Stimulated activated CD4-positive, alpha-beta T cell treated with anti-CD3 and anti-CD28 coated beads, Interleukin-12 subunit alpha, Interleukin-12 subunit beta, amount 100 ng/mL, for 48 hours (primary cell): Measurements from ENCODE around the gene ESR1.
"Not testable (repeated sequence)": the region's sequence is repeated elsewhere in the genome, so short reads cannot be mapped to it uniquely, and the experiment has no call there.

Experiments used
- DNase-seq, 3 donors: peaks; one replicate each; pipeline ENCODE4 v3.0.0-alpha.2; 2020; ENCODE audit warnings: low read depth in 2 of 3, low spot score in 1 of 3

The ESR1 gene

DNA sequence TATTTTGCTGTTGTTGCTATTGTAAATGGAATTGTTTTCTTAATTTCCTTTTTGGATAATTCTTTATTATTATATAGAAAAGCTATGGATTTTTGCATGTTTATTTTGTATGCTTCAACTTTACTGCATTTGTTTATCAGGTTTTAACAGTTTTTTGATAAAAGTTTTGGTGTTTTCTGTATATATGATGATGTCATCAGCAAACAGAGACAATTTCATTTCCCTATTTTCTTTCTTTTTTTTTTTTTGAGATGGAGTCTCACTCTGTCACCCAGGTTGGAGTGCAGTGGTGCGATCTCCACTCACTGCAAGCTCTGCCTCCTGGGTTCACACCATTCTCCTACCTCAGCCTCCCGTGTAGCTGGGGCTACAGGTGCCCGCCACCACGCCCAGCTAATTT lies 156.9 kb downstream of the ESR1 start:
- not testable (repeated sequence) for DNase-seq

DNA sequence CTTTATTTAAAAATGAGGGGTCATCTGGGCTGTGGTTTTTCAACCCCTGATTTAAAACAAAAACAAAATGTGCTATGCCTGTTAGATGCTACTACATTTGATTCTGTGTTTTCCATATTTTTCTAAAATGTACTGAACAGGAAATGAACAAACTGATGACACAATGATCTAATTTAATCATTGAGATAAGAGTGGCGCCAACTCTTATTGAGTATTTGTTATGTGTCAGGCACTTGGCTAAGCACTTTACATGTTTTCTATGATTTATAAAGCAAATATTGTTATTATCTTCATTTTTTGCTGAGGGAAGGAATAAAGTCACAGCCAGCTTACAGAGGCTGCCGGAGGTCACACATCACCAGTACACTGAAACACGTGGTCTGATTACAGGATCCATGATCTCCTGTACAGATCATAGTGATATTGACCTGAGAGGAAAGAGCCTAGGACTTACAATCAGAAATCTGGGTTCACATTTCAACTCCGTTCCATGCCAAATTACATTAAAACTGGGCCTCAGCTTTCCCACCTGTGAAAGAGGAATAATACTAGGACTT lies 166.7 kb downstream of the ESR1 start:
- DNase-seq = no peak

DNA sequence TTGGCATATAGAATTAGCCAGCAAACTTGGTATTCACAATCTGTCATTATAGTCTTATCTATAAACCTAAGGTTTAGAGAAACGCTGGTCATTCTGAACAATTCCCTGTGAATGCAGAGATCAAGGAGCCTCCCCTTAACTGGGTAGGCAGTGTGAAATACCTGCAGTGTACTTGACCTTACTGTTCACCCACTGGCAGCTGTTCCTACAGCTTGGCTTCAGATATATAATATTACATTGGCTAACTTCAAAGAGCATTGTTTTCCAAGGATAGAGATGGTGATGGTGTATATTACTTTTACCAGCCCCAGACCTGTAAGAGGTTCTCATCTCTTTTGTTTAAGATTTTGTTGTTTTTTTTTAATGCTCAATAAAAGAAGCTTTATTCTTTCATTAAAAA lies 168.3 kb downstream of the ESR1 start:
- no peak for DNase-seq

DNA sequence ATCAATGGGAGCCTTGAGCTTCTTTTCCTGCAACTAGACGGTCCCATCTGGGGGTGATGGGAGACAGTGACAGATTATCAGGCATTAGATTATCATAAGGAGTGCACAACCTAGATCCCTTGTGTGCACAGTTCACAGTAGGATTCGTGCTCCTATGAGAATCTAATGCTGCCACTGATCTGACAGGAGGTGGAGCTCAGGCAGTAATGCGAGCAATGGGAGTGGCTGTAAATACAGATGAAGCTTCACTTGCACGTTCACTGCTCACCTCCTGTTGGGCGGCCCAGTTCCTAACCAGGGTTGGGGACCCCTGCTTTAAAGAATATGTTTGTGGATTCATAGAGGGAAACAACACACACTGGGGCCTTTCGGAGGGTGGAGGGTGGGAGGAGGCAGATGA lies 180.7 kb downstream of the ESR1 start:
- not testable (repeated sequence) for DNase-seq

DNA sequence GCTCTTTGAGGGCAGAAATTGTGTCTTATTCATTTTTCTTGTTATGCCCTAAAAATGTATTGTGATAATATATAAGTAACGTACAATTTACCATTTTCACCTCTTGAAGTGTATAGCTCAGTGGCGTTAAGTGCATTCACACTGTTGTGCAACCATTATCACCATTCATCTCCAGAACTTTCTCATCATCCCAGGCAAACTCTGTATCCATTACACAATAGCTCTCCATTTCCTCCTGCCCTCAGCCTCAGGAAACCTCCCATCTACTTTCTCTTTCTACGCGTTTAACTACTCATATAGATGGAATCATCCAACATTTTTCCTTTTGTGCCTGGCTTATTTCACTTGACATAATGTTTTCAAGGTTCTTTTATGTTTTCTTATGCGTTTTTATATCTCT lies 184.6 kb downstream of the ESR1 start:
- DNase-seq = no peak

DNA sequence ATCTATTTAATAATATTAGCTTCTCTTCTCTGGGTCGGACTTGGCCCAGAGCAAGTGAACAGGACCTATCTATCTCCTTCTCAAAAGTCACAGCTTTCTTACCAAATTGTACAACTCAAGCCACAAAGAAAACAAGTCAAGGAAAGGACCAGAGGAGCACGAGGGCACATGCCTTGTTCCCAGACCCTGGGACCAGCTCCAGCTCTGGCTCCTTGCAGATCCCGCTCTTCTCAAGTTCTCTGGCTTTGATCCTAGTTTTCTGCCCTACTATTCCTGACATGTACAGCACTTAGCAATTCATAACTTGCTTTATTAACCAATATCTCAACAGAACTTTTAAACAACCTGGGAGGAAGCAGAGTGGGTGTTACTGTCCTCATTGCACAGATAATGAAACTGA lies 185.9 kb downstream of the ESR1 start:
- DNase-seq = no peak

DNA sequence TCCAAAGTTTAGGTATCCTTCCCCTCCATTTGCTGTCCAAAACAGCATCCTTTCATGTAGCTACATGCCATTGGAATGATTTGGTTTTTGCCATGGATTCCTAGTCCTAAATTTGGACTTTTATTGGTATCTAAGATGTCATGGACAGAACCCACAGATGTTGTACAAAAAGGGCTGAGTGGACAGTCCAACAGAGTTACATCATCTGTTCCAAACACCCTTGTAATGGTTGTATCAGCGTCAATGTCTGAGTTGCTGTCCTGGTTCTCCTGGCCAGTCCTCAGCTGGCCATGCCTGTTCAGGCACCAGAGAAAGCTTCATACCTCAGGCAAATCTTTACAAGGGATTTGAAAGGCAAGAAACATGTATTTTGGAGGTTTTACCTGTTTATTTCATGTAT lies 191.3 kb downstream of the ESR1 start:
- DNase-seq = no peak

DNA sequence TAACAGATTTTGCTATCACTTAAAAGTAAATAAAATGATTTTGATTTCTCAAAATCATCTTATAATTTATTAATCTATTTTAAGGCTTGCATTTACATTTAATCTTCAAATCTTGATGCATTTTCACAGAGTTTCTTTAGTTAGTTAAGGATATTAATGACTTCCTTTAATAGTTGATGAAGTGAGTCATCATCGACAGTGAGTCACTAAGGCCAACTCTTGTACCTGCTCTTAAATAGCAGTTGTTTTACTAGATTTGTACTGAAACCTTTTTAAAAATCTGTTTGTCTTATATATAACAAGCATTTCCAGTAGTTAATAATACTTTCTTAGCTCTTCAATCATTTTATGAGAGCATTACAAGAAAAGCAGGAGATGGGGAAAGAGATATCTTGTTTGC lies 191.7 kb downstream of the ESR1 start:
- no peak for DNase-seq

DNA sequence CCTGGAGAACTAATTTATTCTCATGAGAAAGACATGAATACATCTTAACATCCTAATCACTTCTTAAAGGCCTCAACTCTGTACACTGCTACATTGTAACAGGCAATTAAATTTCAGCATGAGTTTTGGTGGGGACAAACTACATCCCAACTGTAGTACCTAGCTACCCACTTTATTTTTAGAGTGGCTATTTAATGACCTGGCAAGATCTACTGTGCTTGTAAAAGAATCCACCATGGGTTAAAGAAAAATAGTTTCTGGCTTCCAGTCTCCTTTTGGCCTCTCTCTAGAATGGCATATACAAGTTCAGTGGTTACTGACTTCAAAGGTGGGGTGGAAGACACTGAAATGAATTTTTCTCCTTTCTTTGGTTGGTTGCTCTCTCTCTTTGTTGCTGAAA lies 193.9 kb downstream of the ESR1 start:
- no peak for DNase-seq

DNA sequence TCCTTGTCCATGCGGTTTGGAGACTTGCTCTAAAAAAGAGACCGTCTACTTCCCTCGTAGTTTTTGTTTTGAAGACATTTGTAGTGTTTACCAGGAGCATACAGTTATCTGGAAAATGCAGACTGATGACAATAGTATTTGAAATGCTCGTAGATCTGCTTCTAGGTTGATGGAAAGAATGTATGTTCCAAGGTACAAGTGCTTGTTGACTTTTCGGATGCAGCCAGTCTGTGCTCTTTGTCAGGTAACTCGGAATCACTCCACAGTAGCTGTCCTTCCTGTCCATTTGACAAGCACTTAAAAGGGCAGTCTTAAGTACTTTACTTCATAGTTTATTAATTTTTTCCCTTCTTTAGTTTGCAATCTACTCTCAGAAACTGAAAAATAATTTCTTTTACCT lies 194.8 kb downstream of the ESR1 start:
- DNase-seq = no peak

DNA sequence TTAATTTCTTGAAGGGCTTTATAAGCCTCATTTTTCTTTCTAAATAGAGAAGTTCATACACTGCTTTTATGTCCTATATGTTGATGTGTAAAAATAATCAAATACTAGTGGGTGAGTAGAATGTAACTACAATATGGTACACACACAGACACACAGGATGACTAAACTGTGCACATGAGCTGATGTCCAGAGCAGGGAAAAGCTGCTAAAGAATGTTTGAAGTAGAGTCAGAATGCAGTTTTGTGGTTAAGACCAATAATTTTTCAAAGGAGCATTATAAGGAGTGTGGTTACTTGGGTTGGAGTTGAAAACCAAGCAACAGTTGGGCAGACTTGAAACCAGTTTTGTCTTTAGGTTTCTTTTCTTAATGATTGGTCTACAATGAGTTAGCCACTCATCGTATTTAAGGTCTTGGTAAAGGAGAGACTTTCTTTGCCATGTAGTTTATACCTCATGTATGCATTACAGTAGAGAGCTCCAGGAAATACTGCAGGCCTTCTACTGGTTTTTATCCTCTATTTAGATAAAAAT lies 196.6 kb downstream of the ESR1 start:
- no peak for DNase-seq

DNA sequence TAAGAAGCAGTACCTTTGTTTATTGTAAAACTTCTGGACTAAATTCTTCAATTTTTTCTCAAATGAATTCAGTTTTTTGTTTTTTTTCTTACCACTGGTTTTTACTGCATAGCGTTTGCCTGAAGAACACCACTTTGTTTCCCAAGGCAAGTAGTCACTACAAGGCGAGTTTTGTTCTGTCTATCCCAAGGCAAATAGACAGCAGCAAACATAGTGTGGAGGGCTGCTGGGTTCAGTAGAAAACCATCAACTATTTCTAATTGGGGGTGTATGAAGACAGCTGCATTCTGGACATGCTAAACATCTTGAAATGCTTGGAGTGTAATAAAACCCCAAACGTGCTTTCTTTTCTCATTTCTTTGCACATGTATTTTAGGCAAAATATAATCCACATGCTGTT lies 197.4 kb downstream of the ESR1 start:
- DNase-seq = no peak

DNA sequence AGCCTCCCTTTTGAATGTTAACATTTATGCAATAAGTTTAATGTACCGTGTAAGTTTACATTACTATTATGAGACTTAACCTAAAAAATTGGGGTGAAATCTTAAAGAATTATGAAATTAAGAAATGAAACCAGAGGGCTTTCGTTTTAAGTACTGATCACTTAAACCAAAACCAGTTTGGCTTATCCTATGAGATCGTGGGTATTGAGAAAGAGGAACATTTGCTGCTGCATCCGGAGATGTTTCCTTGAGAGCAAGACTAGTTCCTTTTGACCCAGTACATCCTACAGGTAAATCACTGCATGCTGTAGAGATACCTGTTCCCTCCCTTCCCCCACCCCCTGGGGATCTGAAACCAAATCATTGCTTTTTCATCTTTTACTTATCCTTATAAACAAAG lies 201.3 kb downstream of the ESR1 start:
- no peak for DNase-seq

DNA sequence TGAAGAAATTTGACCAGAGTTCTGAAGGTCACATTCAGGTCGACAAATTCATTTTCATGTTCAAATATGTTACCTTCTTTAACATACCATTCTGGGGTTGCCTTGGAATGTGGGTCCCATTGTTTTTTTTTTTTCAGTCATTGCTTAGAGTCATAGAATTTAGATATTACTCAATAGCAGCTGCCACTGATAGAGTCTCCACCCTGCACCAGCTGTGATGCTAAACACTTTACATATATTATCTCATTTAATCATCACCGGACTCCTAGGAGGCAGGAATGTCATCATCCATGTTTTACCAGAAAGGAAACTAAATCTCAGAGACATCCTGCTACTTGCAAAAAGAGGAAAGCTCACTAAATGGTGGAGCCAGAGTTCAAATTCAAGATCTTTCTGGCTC lies 204.7 kb downstream of the ESR1 start:
- DNase-seq = no peak

DNA sequence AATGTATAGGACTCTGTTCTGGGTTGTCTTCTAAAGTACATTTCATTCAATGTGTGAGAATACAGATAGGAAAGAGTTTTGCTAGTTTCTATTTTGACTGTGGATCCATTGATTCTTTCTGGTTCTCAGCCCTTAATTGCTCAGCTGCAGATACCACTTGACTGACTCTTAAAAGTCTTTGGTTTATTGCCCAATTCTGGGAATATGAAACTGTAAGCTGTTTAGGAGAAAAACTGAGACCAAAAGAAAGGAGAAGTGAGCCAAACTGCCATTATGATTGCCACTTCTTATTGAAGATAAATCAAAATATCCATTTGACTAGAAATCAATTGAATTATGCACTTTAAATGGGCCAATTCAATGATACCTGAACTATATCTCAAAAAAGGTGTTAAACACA lies 211.4 kb downstream of the ESR1 start:
- no peak for DNase-seq

DNA sequence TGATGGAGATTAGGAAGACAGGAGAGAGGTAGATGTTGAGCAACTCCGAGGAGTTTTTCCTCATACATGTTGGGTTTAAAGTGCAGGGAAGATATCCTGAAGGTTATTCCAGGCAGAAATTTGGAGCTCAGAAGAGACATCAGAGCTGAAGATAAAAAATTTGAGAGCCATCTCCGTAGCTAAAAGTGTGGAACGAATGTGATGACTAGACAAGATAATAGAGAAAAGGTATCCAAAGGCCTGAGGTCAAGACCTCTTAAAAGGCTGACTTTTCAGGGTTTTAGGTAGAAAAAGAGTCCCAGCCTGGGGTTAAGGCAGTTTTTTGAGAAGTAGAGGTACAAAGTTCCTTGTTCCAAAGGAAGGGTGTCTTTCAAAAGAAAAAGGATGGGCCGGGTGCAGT lies 214.8 kb downstream of the ESR1 start:
- no peak for DNase-seq

DNA sequence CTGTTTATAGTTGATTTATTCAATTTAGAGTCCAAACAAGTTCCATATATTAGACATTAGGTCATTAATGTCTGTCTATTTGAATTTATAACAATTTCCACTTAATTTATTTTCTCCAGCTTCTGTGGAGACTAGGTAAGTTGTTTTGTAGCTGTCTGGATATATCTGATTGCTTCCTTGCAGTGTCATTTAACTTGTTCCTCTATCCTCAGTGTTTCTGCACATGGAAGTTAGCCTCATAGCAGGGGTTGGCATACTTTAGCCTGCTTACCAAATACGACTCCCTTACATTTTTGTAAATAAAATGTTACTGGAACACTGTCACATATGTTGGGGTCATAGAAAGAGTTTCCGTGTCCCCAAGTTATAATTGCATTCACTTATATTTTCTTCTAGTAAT lies 216.1 kb downstream of the ESR1 start:
- DNase-seq = no peak

DNA sequence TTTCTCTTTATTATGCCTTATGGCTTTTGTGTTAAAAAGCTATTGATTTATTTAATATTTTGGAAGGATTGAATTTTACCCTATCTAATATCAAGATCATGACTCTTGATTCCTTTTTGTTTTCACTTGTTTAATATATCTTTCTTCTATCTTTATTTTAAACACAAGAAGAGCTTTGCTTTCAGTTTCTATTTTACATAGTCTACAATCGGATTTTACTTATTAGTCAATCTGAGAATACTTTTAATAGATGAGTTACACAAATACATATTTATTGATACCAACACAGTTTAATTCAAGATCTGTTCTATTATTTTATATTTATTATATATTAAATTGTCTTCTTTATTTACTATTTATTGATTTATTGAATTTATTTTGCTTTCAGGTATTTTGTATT lies 218.8 kb downstream of the ESR1 start:
- no peak for DNase-seq

DNA sequence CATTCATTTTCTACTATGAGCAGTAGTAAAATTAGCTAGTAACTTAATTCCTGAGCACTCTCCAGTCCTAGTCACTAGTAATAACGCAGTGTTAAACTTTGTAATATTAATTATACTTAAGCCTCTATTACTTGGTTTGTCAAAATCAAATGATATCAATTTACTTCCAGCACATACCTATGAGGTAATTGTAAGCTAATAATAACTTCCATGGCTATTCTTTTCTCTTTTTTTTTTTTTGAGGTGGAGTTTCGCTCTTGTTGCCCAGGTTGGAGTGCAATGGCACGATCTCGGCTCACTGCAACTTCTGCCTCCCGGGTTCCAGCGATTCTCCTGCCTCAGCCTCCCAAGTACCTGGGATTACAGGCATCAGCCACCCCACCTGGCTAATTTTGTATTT lies 219.3 kb downstream of the ESR1 start:
- DNase-seq = not testable (repeated sequence)

DNA sequence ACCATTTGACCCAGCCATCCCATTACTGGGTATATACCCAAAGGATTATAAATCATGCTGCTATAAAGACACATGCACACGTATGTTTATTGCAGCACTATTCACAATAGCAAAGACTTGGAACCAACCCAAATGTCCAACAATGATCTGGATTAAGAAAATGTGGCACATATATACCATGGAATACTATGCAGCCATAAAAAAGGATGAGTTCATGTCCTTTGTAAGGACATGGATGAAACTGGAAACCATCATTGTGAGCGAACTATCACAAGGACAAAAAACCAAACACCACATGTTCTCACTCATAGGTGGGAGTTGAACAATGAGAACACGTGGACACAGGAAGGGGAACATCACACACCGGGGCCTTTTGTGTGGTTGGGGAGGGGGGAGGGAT lies 226.3 kb downstream of the ESR1 start:
- DNase-seq = not testable (repeated sequence)

DNA sequence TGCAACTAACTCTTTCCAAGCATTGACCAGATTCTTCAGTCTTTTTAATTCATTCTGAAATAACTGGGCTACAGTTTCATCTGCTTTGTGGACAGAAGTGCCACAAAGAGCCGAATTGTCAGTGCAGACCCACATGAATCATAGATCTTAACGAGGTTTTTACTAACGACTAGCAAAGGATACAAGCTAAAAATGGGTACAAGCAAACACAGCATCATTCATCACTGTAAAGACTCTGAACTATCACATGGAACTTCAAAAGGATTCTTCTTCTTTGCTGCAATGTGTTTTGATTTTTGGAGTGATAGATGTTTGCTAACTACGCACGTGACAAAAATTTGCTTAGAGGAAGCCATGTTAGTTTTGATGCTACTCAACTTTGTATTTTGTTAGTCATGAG lies 227.1 kb downstream of the ESR1 start:
- DNase-seq = no peak

DNA sequence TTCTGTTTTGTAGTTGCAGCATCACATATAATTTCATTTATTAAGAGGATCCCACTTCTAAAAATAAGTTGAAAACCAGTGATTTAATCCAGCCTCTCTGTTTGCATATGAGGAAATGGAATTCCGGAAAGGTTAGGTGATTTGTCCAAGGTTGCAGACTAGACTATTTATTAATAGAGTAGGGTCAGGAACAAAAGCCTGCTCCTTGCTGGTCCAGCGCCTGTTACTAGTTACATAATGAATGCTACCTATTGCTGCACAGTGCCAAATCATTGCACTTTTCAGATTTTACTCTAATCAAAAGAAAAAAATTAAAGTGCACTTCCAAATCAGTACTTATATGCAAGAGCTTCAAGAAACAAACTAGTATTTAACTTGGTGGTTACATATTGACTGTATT lies 238.6 kb downstream of the ESR1 start:
- no peak for DNase-seq

DNA sequence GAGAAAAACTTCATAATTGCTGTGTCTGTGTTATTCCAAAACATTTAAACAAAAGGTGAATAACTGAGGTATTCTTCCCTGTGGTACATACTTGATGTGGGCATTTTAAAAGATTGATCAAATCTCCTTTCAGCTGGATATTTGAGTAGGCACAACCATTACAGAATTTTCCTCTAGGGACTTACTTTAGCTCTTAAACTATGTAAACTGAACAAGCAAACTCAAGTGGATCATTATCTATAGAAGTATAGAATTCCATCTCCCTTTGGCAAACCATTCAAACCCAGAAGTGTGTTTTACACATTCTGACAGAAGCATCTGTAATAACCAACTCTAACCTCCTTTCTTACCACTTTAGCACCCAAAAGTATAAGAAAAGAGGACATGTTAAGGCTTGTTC lies 241.4 kb downstream of the ESR1 start:
- no peak for DNase-seq

DNA sequence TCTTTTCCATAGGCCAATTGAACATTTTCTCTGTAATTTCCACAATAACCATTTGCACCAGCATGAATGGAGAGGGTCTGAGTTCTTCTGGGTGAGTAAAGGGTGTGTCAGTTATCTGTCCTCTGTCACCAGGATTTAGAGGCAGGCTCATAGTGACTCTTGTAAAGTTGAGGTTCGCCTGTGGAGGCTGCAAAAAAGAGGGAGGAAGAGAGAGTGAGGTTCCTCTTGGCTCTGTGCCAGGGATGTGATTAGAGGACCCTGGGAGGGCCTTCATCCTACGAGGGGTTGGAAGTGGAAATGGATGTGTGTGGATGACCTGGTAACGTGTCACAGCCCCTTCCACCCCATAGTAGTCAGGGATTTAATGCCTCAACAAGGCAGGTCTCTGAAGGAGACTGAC lies 242.0 kb downstream of the ESR1 start:
- no peak for DNase-seq
